VCaP (cell line): Measurements from ENCODE around the gene SSBP3.

Source experiments
- H3K27ac ChIP-seq: fragments of 450-650 bp; 2 replicates; pipeline ENCODE4 v1.5.1; 2017
- TF ChIP-seq, protein P1 (sequence below): fragments of 450-650 bp; conservative IDR thresholded peaks from 2 replicates; pipeline ENCODE4 v1.5.1; 2017; ENCODE audit warnings: mild to moderate bottlenecking, moderate library complexity

Gene SSBP3

DNA sequence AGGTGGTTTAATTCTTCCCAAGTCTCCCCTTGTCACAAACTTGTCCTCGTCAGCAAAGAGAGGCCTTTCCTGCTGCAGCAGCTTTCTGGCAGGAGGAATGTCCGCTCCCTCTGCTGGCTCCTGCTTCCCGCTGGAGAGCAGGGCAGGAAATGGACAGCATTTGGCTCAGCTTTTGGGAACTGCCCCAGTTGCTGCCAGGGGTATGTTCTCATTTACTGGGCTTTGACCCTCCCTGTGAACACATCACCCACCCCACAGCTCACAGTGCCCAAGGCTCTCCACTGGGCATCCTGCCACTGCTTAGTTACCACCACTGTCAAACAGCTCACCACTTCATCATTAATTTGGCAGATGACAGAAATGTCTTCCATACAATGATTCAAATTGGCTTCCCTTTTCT, 130.8 kb downstream of the SSBP3 start:
- TF ChIP-seq, protein P1, sequence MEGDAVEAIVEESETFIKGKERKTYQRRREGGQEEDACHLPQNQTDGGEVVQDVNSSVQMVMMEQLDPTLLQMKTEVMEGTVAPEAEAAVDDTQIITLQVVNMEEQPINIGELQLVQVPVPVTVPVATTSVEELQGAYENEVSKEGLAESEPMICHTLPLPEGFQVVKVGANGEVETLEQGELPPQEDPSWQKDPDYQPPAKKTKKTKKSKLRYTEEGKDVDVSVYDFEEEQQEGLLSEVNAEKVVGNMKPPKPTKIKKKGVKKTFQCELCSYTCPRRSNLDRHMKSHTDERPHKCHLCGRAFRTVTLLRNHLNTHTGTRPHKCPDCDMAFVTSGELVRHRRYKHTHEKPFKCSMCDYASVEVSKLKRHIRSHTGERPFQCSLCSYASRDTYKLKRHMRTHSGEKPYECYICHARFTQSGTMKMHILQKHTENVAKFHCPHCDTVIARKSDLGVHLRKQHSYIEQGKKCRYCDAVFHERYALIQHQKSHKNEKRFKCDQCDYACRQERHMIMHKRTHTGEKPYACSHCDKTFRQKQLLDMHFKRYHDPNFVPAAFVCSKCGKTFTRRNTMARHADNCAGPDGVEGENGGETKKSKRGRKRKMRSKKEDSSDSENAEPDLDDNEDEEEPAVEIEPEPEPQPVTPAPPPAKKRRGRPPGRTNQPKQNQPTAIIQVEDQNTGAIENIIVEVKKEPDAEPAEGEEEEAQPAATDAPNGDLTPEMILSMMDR: peak; percentile 51
- H3K27ac ChIP-seq: peak overlapping the region; percentile 91

- H3K27ac ChIP-seq: peak overlapping the region; percentile 91
- TF ChIP-seq, protein P1: no peak
These were observed 131.3 kb downstream of the SSBP3 start for GRCh38 chr1:54274881-54275280.

DNA sequence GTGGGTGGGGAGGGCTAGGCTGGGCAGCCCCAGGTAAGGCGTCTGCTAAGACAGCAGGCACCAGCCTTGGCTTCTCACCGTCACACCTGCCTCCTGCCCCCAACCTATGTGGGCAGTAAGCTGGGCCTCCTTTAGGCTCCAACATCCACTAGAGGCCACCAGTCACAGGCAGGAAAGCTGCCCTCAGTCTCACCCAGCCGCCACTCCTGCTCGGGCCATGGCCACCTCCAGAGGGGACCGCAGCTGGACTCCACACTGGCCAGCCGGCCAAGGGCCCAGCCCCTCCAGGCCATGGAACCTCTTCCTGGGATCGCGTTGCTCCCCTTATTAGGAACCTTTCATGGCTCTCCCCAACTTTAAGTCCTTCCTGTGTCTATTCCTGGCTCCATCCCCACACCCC, 131.7 kb downstream of the SSBP3 start:
- TF ChIP-seq, protein P1: no peak
- H3K27ac ChIP-seq: peak overlapping the region; percentile 91

DNA sequence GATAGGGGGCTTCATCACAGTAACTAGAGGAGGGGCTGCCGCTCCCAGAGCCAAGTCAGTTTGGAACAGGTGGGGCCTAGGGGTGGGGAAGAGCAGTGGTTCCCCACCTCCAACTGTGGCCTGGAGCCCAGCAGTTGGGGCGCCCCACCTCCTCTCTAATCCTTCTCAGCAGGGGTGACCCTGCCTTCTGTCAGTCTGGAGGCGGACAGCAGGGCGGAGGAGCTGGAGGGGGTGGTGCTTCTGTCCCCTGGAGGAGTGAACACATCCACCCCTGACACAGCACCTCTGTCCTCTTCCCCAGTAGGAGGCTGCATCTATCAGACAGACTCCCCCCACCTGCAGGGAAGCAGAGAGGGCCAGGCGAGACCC, 132.4 kb downstream of the SSBP3 start:
- TF ChIP-seq, protein P1: no peak
- peak overlapping the region; percentile 91 for H3K27ac ChIP-seq

- H3K27ac ChIP-seq: peak overlapping the region; percentile 91
- TF ChIP-seq, protein P1: peak; percentile 30; the same call in 1 of the 2 replicates
These were observed 133.0 kb downstream of the SSBP3 start for GRCh38 chr1:54273092-54273794.

DNA sequence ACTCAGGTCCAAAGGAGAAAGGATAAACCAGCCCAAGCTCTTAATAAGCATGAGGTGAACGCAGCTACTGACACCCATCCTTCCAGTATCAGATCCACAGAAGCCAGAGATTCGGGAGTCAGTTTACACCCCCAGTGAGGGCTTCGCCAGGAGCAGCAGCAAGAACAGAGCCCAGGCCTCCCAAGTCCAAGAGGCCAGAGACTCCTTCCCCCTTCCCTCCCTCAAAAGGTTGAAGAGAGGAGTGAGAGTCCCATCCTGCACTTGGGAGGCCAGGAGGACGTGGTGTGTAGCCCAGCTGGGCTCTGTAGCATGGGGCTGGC, 133.5 kb downstream of the SSBP3 start:
- peak overlapping the region; percentile 91 for H3K27ac ChIP-seq
- TF ChIP-seq, protein P1: no peak; the same call in 1 of the 2 replicates

DNA sequence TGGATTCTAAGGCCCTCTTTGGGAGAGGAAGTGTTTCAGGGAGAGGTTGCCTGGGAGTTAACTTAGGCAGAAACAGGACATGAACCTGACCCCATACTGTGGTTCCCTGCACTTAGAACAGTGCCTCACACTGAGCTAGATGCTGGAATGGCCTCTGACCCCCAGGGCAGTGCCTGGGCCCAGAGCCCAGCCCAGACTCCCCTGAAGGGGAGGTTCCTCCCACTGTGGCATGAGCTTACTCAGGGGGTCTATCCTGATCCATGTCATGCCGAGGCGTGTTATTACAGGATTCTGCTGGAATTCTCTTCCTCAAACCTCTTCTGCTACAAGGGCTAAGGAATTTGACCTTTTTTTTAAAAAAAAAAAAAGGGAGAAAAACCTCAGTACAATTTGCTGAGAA, 134.1 kb downstream of the SSBP3 start:
- TF ChIP-seq, protein P1: no peak
- peak overlapping the region; percentile 91 for H3K27ac ChIP-seq
